Adrenal gland (tissue), 12 donors: ENCODE results near the gene PAWR. TPM values are rescaled to one million over a fixed set of nuclear protein-coding genes. Genes with fewer than 3 reads are reported as not detected.

Experiments
- DNase-seq, 7 donors: peaks; one replicate each; pipeline ENCODE4 v3.0.0-alpha.2; 2019 to 2020
- H3K27ac ChIP-seq, 5 donors: fragments of 200-600 bp; sonication (generic) in 4 of 5; 1 replicate in 3 of 5; 2 replicates in 2 of 5; pipeline versions ENCODE4 v1.5.1 to v1.8.0; 2016 to 2020; ENCODE audit warnings: mild to moderate bottlenecking in 1 of 5
- H3K27me3 ChIP-seq: fragments of 200-600 bp; 2 replicates; pipeline ENCODE4 v1.8.0; 2021
- H3K36me3 ChIP-seq, 2 donors: fragments of 200-600 bp; replicated peaks in 1 of 2; 1 replicate in 1 of 2; 2 replicates in 1 of 2; pipeline versions ENCODE4 v1.5.1 to v1.8.0; 2018 to 2022
- H3K4me1 ChIP-seq, 2 donors: fragments of 200-600 bp; replicated peaks in 1 of 2; 1 replicate in 1 of 2; 2 replicates in 1 of 2; pipeline versions ENCODE4 v1.5.1 to v1.8.0; 2018 to 2021
- H3K4me3 ChIP-seq, 4 donors: fragments of 200-600 bp; sonication (generic) in 3 of 4; one replicate each; pipeline ENCODE4 v1.5.1; 2016 to 2018
- H3K9me3 ChIP-seq, 3 donors: fragments of 200-600 bp; sonication (generic) in 1 of 3; replicated peaks in 1 of 3; 1 replicate in 2 of 3; 2 replicates in 1 of 3; pipeline versions ENCODE4 v1.5.1 to v1.8.0; 2016 to 2021
- CTCF ChIP-seq, 6 experiments: fragments of 450-650 bp in 4 of 6; fragments of 200-600 bp in 2 of 6; sonication (generic) in 1 of 6; IDR thresholded peaks; 1 replicate in 5 of 6; 2 replicates in 1 of 6; pipeline versions ENCODE4 v1.5.1 to v1.8.0; 2016 to 2021; ENCODE audit warnings: antibody characterized with exemption in 6 of 6, mild to moderate bottlenecking in 2 of 6, moderate library complexity in 1 of 6
- POLR2A ChIP-seq, 2 donors: fragments of 450-650 bp; IDR thresholded peaks; one replicate each; pipeline ENCODE4 v1.6.1; 2017; ENCODE audit warnings: antibody characterized with exemption in 2 of 2, mild to moderate bottlenecking in 2 of 2, moderate library complexity in 1 of 2
- WGBS, 4 donors: extraction: QIAGEN DNeasy Blood & Tissue Kit in 2 of 4; methylation state at CpG; one replicate each; pipeline versions ENCODE4 v1.1.5 to v1.1.7; 2013 to 2017; 5-methylcytosine and 5-hydroxymethylcytosine counted together
- intact Hi-C, 2 donors: fragments of 100-400 bp; cut with DNase I; formaldehyde crosslinking; loops; one replicate each; pipeline versions ENCODE4 v1.14.1 to v1.15.0; 2022 to 2023
- polyA plus RNA-seq, 3 donors: library from polyadenylated mRNA; stranded (reverse); fragments of 200-250 nt in 2 of 3; fragments of 350-450 nt in 1 of 3; fragmentation: Illumina TruSeq in 1 of 3; extraction: RNeasy Lipid Tissue Mini Kit (QIAGEN cat#74804) in 1 of 3; gene quantifications; one replicate each; pipeline ENCODE4 v1.2.3, GENCODE V29; 2013 to 2014
- total RNA-seq, 9 donors: library from RNA; depleted of rRNA in 4 of 9; stranded (reverse); fragments of >200 nt in 4 of 9; fragments of 120-200 nt in 1 of 9; fragmentation: NEBNext Ultra II Directional in 1 of 9; extraction: Animal tissue kit (Norgen Biotek cat#: 25700) in 1 of 9; gene quantifications; one replicate each; pipeline versions ENCODE4 v1.1.0 to v1.2.4, GENCODE V29; 2013 to 2023
- donor health status: healthy with polysubstance abuse.
- donor health status: Bipolar disorder and iron deficiency.
- donor health status: DM: yes; HTN: yes; CAD: no.
- donor health status: DM: no; HTN: no; CAD: no.
- donor health status: DM: no; HTN: no; CAD: no.
- donor health status: DM: yes; HTN: yes; CAD: no.

The PAWR gene
- total and polyA plus RNA-seq, 12 donors: 8.5 to 63.7 (median 24.6) TPM

DNA sequence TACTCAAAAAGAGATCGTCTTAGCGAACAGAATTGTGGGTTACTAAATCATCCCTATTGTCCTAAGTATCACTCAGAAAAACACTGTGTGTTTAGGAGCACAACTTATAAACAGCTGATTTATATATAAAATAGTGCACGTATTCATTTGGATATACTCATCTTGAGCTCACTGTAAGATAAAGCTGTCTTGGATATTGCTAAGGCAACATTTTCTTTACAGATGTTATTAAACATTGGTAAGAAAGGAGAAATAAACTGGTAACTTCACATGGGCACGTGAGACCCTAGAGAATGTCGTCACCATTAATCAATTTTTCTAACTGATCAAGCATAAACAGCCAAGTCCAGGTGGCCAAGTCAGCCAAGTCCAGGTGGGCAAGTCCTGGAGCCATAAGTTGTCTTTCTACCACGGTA lies 1.7 kb downstream of the PAWR start:
- intact Hi-C loops: no loop called here
- WGBS, 4 donors: 5 to 11% (median 9%) methylated on average over 6 of the region's 6 CpGs
- H3K4me3 ChIP-seq: peak overlapping the region in 3 of 4 donors; percentile 60 to 95 (median 87)

GRCh38 chr12:79688376-79689060 lies 2.2 kb downstream of the PAWR start:
- 32 to 43% (median 37%) methylated on average over 6 of the region's 6 CpGs for WGBS, 4 donors
- intact Hi-C loops: no loop called here
- no peaks in the 10 kb centered on the region for H3K27me3 ChIP-seq
- H3K4me1 ChIP-seq: peaks cover 4 to 38% of the 10 kb centered on the region in 2 donors
- DNase-seq: no peak
- peak overlapping the region in 2 of 5 donors; percentile 20 to 95 for H3K27ac ChIP-seq
- no peak for TF ChIP-seq CTCF (IDR thresholded peaks at IDR 0.05)
- no peak for TF ChIP-seq POLR2A (IDR thresholded peaks at IDR 0.05)
- no peaks in the 10 kb centered on the region for H3K36me3 ChIP-seq
- H3K4me3 ChIP-seq: peak overlapping the region in 1 of 4 donors; percentile 95
- no peaks in the 10 kb centered on the region for H3K9me3 ChIP-seq

More for the DNA sequence above, 1.7 kb downstream of the PAWR start:
- TF ChIP-seq CTCF (IDR thresholded peaks at IDR 0.05): no peak
- no peak for TF ChIP-seq POLR2A (IDR thresholded peaks at IDR 0.05)
- Histone ChIP-seq H3K9me3 (no peaks in the 10 kb centered on the region), H3K36me3 (no peaks in the 10 kb centered on the region), H3K4me1 (peaks cover 4 to 38% of the 10 kb centered on the region in 2 donors), H3K27ac (peak overlapping the region in 4 of 5 donors; percentile 84 to 97 (median 91)), H3K27me3 (no peaks in the 10 kb centered on the region)
- no peak for DNase-seq

- peaks cover 4 to 38% of the 10 kb centered on the region in 2 donors for H3K4me1 ChIP-seq
- DNase-seq: no peak
Measured at GRCh38 chr12:79687711-79688260, 3.0 kb downstream of the PAWR start.

More at GRCh38 chr12:79687711-79688260, 3.0 kb downstream of the PAWR start:
- TF ChIP-seq POLR2A (IDR thresholded peaks at IDR 0.05) (no peak), CTCF (IDR thresholded peaks at IDR 0.05) (no peak)
- intact Hi-C loops: no loop called here
- Histone ChIP-seq H3K9me3 (no peaks in the 10 kb centered on the region), H3K36me3 (no peaks in the 10 kb centered on the region), H3K27ac (no peak overlapping the region), H3K4me3 (peak overlapping the region in 1 of 4 donors; percentile 95), H3K27me3 (no peaks in the 10 kb centered on the region)
- 61 to 76% (median 72%) methylated on average over 3 of the region's 3 CpGs for WGBS, 4 donors
